Measurements from ENCODE around the gene DNMBP.
"Not testable (repeated sequence)": the region's sequence is repeated elsewhere in the genome, so short reads cannot be mapped to it uniquely, and the experiment has no call there.

The DNMBP gene

GRCh38 chr10:99958302-99958701, 51.4 kb downstream of the DNMBP start:
- DNase-seq (ENCODE audit: low read depth, low spot score): no peak

GRCh38 chr10:99953510-99953909, 56.2 kb downstream of the DNMBP start:
- DNase-seq (ENCODE audit: low read depth, low spot score): not testable (repeated sequence)

- no peak for DNase-seq (ENCODE audit: low read depth, low spot score)
These were observed 56.9 kb downstream of the DNMBP start for GRCh38 chr10:99952799-99953198.

GRCh38 chr10:99946051-99946450, 63.7 kb downstream of the DNMBP start:
- not testable (repeated sequence) for DNase-seq (ENCODE audit: low read depth, low spot score)

- no peak for DNase-seq (ENCODE audit: low read depth, low spot score)
These were observed 64.5 kb downstream of the DNMBP start for GRCh38 chr10:99945263-99945662.

- DNase-seq (ENCODE audit: low read depth, low spot score): no peak
These were observed 64.9 kb downstream of the DNMBP start for GRCh38 chr10:99944860-99945259.

GRCh38 chr10:99943908-99944307, 65.8 kb downstream of the DNMBP start:
- DNase-seq (ENCODE audit: low read depth, low spot score): no peak

- no peak for DNase-seq (ENCODE audit: low read depth, low spot score)
These were observed 67.6 kb downstream of the DNMBP start for GRCh38 chr10:99941942-99942820.

GRCh38 chr10:99938563-99938962, 71.2 kb downstream of the DNMBP start:
- no peak for DNase-seq (ENCODE audit: low read depth, low spot score)

GRCh38 chr10:99937630-99938029, 72.1 kb downstream of the DNMBP start:
- no peak for DNase-seq (ENCODE audit: low read depth, low spot score)

GRCh38 chr10:99932203-99932957, 77.4 kb downstream of the DNMBP start:
- not testable (repeated sequence) for DNase-seq (ENCODE audit: low read depth, low spot score)

- no peak for DNase-seq (ENCODE audit: low read depth, low spot score)
These were observed 78.8 kb downstream of the DNMBP start for GRCh38 chr10:99930731-99931550.

GRCh38 chr10:99929360-99929759, 80.4 kb downstream of the DNMBP start:
- DNase-seq (ENCODE audit: low read depth, low spot score): no peak

- no peak for DNase-seq (ENCODE audit: low read depth, low spot score)
These were observed 81.9 kb downstream of the DNMBP start for GRCh38 chr10:99927721-99928280.

GRCh38 chr10:99926925-99927720, 82.6 kb downstream of the DNMBP start:
- no peak for DNase-seq (ENCODE audit: low read depth, low spot score)

- DNase-seq (ENCODE audit: low read depth, low spot score): no peak
These were observed 85.1 kb downstream of the DNMBP start for GRCh38 chr10:99924451-99925255.

GRCh38 chr10:99921948-99922347, 87.8 kb downstream of the DNMBP start:
- DNase-seq (ENCODE audit: low read depth, low spot score): no peak

GRCh38 chr10:99920901-99921300, 88.8 kb downstream of the DNMBP start:
- no peak for DNase-seq (ENCODE audit: low read depth, low spot score)

- DNase-seq (ENCODE audit: low read depth, low spot score): no peak
These were observed 89.3 kb downstream of the DNMBP start for GRCh38 chr10:99920486-99920885.

Measured in activated CD4-positive, CD25-positive, alpha-beta regulatory T cell treated with anti-CD3 and anti-CD28 coated beads, Interleukin-2, amount 50 U/mL, for 16 hours (primary cell).